Stimulated activated CD8-positive, alpha-beta memory T cell treated with anti-CD3 and anti-CD28 coated beads, Interleukin-12 subunit alpha, Interleukin-12 subunit beta, amount 100 ng/mL, for 24 hours (primary cell): ENCODE results near the gene AUTS2.

Source experiments
- DNase-seq: peaks from one replicate; pipeline ENCODE4 v3.0.0-alpha.2; 2020; ENCODE audit errors: extremely low read depth

Gene AUTS2

GRCh38 chr7:70380421-70381015 is 782.2 kb downstream of the AUTS2 start:
- DNase-seq: no peak

GRCh38 chr7:70383066-70383782 is 784.9 kb downstream of the AUTS2 start:
- no peak for DNase-seq

GRCh38 chr7:70384024-70384423 is 785.7 kb downstream of the AUTS2 start:
- DNase-seq: no peak

DNA sequence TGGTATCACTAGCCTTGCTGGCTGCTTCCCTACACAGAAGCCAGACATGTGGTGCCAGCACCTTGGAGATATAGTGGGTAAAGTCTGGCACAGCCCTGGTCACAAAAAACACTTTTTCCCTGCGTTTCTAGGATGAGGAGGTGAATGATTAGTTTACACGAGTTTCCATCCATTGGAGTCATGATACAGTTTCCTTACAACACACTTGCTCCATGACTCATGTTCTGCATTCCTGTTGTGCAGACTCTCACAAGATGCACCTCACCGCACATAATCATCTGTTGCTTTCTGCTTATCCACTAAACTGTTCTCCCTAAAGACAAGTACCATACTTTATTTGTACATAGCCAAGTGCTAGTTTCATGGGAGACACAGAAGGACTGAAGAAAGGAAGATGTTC is 786.6 kb downstream of the AUTS2 start:
- no peak for DNase-seq

DNA sequence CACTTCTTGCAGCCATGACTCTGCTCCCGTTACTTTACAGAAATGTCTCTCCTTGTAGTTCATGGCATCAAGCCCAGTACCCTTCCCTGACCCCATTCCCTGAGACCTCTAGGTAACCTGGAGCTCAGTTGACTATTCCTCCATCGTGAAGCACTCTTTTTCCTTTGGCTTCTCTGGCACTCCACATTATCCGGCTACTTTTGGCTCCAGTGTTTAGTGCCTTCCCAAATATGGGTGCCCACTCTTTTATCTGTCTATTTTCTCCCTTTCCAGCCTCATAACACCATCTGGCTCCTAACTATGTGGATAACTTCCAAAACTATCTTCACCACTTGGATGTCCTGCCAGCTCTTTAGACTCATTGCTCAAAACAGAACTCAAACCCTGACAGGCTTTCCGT is 788.9 kb downstream of the AUTS2 start:
- DNase-seq: no peak

GRCh38 chr7:70389531-70390151 is 791.4 kb downstream of the AUTS2 start:
- DNase-seq: no peak

GRCh38 chr7:70390251-70390650 is 792.0 kb downstream of the AUTS2 start:
- no peak for DNase-seq

DNA sequence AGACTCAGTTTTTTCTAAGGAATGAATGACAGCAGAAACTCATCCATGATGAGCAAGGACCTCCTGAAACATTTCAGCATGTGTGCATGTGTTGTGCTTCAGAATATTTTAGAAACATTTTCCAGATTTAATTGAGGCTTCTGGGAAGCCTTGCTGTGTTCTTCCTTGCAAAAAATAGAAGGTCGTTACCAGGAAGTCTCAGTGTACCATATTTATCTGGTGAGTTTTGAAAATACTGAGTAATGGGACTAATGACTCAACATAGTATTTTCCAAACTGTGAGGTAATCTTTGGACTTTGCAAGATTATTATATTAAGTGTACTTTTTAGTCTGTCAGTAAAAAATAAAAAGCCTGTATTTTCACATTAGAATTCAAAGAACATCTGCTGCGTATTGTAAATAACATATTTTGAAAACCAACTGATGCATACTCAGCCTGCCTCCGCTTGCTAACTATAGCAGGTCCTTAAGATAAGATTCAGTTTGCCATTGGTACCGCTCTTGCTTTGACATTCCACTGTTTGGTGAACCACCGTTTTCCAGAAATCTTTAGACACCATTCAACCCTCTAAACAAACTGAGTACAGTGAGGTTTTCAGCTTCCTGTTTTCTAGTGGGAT is 794.1 kb downstream of the AUTS2 start:
- DNase-seq: no peak

DNA sequence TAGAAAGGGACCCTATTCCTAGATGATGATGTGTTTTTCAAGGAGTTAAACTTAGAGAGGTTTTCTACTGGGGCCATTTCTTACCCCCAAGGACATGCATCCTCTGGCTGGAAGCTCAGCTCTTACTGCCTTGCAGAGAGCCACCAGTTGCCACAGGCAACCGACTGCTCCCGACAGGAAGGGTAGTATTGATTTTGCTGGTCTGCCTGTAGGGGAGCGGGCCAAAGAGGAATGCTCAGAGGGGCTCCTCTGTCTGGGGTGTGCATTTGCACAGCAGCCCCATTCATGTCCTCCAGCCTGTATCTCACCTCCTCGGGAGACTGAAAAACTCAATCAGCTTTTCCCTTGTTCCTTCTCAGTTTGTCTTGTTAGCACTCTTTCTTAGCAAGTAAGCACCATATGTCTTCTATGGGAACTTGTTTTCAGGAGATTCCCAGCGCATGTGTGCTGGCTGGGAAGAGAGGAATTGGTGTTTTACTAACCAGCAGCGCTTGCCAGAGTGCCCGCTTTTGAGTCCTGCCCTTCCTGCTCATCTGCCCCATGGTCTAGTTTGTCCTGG is 794.7 kb downstream of the AUTS2 start:
- DNase-seq: no peak

- no peak for DNase-seq
Observed at GRCh38 chr7:70393956-70394355, 795.7 kb downstream of the AUTS2 start.

- DNase-seq: no peak
Observed at GRCh38 chr7:70400829-70401380, 802.6 kb downstream of the AUTS2 start.

GRCh38 chr7:70402069-70402468 is 803.8 kb downstream of the AUTS2 start:
- no peak for DNase-seq

DNA sequence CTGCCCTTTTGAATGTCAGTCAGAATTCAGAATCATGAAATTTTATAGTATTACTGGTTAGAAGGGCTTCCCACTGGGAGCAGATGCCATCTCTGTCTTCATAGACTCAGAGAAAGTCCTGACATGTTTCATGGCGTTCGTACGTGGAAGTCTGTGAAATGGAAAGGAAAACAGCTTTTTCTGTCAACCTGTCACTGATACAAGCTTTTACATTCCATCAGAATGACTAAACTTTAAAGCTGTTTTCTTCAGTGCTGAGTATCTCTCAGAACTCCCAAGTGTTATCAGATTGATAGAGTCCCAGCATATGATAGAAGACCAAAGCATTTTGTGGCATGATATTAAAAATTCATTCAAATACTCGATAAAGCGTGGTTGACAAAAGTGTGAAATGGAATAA is 807.0 kb downstream of the AUTS2 start:
- DNase-seq: no peak

- no peak for DNase-seq
Observed at GRCh38 chr7:70406186-70406949, 808.1 kb downstream of the AUTS2 start.

DNA sequence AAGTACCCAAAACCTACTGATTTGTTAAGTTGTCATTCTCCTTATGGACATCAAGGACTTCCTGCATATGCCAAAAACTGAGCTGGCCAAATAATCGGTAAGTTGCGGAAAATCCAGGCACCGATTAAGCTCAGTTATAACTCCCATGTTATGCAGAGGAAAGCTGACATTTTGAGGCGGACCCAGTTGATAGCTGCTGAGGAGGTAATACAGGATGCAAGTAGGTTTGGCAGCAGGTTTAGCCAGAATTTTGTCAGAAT is 808.6 kb downstream of the AUTS2 start:
- no peak for DNase-seq

GRCh38 chr7:70408477-70408876 is 810.2 kb downstream of the AUTS2 start:
- DNase-seq: no peak

GRCh38 chr7:70408891-70409290 is 810.6 kb downstream of the AUTS2 start:
- DNase-seq: no peak

DNA sequence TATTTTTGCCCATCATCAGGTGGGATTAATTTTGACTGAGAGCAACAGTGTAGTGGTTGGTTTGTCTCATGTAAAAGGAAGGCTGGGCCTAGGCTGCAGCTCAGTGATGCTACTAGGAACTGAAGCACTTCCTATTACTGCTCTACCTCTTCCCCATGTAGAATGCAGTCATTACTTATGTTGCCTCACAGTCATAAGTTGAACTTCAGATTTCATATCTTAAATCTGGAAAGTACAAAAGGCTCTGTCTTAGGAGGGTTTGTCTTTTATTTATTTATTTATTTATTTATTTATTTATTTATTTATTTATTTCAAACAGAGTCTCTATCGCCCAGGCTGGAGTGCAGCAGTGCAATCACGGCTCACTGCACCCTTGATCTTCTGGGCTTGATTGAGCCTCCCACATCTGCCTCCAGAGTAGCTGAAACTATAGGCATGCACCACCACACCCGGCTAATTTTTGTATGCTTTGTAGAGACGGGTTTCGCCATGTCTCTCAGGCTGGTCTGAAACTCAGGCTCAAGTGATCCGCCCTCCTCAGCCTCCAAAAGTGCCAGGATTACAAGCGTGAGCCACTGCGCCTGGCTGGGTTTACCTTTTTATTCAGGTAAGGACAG is 812.0 kb downstream of the AUTS2 start:
- DNase-seq: no peak

DNA sequence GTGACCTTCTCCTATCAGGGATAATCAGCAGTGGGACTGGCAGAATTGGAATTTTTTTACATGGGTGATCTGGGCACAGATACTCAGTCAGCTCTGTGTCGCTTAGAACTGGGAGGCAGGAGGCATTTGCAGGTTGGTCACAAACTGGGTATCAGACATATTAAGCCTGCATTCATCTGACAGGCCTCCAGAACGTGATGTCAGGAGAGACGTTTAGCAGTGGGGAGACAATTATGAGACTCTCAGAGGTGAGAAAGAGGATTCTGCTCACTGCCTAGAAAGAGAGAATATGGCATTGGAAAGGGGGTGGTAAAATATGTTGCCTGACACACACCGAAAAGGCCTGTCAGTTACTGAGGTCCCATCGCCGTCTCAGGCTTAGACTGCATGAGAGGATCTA is 816.1 kb downstream of the AUTS2 start:
- no peak for DNase-seq

DNA sequence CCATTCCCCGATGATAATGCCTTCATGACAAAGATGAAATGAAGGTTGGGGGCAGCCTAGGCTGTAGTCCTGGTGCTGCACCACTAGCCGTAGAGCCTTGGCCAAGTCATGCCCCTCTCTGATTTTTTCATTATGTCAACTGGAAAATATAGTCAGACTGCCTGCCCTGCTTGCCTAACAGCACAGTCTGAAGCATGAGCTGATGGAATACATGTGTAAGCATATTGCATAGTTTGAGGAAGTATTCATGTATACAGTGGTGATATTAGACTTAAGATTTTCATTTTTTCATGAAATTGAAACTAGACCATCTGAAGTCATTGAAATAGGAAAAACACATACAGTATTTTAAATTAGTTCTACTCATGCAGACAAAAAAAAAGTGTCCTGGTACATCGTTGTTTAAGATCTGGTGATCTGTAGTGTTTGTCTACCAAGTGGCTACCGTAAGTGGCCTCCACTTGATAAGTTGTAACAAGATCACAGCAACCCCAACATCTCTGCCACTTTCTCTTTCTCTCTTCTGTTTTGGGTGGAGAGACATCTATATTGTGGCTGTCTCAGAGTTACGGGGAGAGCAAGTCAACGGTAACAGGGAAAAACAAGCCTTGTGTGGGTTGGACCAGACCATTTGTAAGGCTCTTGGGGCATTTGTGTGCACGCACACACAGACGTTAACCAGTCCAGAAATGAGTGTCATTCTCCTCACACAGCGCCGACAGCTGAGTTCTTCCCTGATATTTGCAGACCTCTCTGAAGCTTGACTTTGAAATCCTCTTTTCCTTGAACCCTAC is 817.1 kb downstream of the AUTS2 start:
- no peak for DNase-seq
